OCI-M1 (cell line): ENCODE data around the gene HOXC11.

Experiments
- DNase-seq: peaks from one replicate; lab custom pipeline; 2025; lab: John Stamatoyannopoulos, UW

The HOXC11 gene

GRCh38 chr12:53973236-53974042 lies 513 bp downstream of the HOXC11 start:
- DNase-seq, result no peak

- no peak for DNase-seq
These were observed 1.4 kb downstream of the HOXC11 start, which contains the start of gene HOTAIR for GRCh38 chr12:53974084-53975063. HOTAIR (minus strand) TSS chr12:53974954.

GRCh38 chr12:53975064-53975471 lies 2.1 kb downstream of the HOXC11 start:
- no peak for DNase-seq

GRCh38 chr12:53975479-53976152 lies 2.7 kb downstream of the HOXC11 start:
- DNase-seq, result no peak

GRCh38 chr12:53976172-53976822 lies 3.4 kb downstream of the HOXC11 start:
- DNase-seq, result no peak

GRCh38 chr12:53976823-53977595 lies 4.1 kb downstream of the HOXC11 start:
- no peak for DNase-seq

- no peak for DNase-seq
These were observed 4.9 kb downstream of the HOXC11 start for GRCh38 chr12:53977596-53978445.

- DNase-seq, result no peak
These were observed 5.8 kb downstream of the HOXC11 start for GRCh38 chr12:53978477-53979356.

- DNase-seq, result no peak
These were observed 7.3 kb downstream of the HOXC11 start for GRCh38 chr12:53980104-53980801.

- no peak for DNase-seq
These were observed 8.0 kb downstream of the HOXC11 start for GRCh38 chr12:53980802-53981496.

- DNase-seq, result no peak
These were observed 9.0 kb downstream of the HOXC11 start for GRCh38 chr12:53981634-53982565.

- DNase-seq, result no peak
These were observed 10.0 kb downstream of the HOXC11 start for GRCh38 chr12:53982648-53983567.

- no peak for DNase-seq
These were observed 10.6 kb downstream of the HOXC11 start for GRCh38 chr12:53983568-53983949.

GRCh38 chr12:53983950-53984572 lies 11.1 kb downstream of the HOXC11 start:
- no peak for DNase-seq
